ENCODE data around the gene LRRC56. TPM values are rescaled to one million over a fixed set of nuclear protein-coding genes. Genes with fewer than 3 reads are reported as not detected.
A peak's percentile ranks its signal among the peaks of the same experiment; 100 is the strongest.

Gene LRRC56
- total and polyA plus RNA-seq, 2 donors (not counting 1 experiment from before 2014, with no cell fraction given) = 11.8 to 15.8 TPM

GRCh38 chr11:553083-553987, 16.0 kb downstream of the LRRC56 start:
- H3K9me3 Mint-ChIP-seq (ENCODE audit: insufficient read depth) = no peaks in the 10 kb centered on the region
- ChIA-PET POLR2A (no interaction called here), CTCF (interaction anchor here (2.0 to 5.1 kb wide), 2 partner anchors 11 to 169 kb away, joined by 11 to 52 read pairs; no protein-coding TSS in a partner anchor)
- TF ChIP-seq EZH2 (IDR thresholded peaks at IDR 0.05; ENCODE audit: borderline replicate concordance, insufficient read depth, low read depth, low read length, poor library complexity, severe bottlenecking) = no peak
- TF ChIP-seq CTCF (IDR thresholded peaks at IDR 0.05) = no peak
- peaks cover 12% of the 10 kb centered on the region for H3K4me1 Mint-ChIP-seq
- no peak for DNase-seq
- Histone ChIP-seq H3K9me3 (ENCODE audit: control extremely low read depth in 1 of 3, control insufficient read depth in 2 of 3, insufficient read depth in 1 of 3, low read length in 2 of 3) (no peaks in the 10 kb centered on the region), H3K27me3 (replicated peaks in 1 of 4; ENCODE audit: control extremely low read depth in 1 of 4, control insufficient read depth in 3 of 4, insufficient read depth in 4 of 4, low read length in 3 of 4) (peaks cover 0 to 12% (median 3%) of the 10 kb centered on the region in 4 experiments), H4K20me1 (ENCODE audit: control insufficient read depth, insufficient read depth, low read length, poor library complexity, severe bottlenecking) (peaks cover 11% of the 10 kb centered on the region), H3K4me3 (ENCODE audit: control extremely low read depth in 1 of 5, extremely low read depth in 1 of 5, insufficient read depth in 1 of 5, low read depth in 2 of 5, low read length in 4 of 5) (no peak overlapping the region), H3K27ac (ENCODE audit: low read length in 2 of 2) (no peak overlapping the region), H2AFZ (ENCODE audit: insufficient read depth, low read depth, low read length, poor library complexity, severe bottlenecking) (no peak overlapping the region), H3K36me3 (replicated peaks in 1 of 2; ENCODE audit: control extremely low read depth in 1 of 2, control insufficient read depth in 1 of 2, extremely low read depth in 1 of 2, insufficient read depth in 2 of 2, low read length in 1 of 2) (peaks cover 0 to 7% of the 10 kb centered on the region in 2 experiments), H3K79me2 (ENCODE audit: control insufficient read depth, insufficient read depth, low read length) (no peaks in the 10 kb centered on the region), H3K9ac (ENCODE audit: low read length) (no peak overlapping the region), H3K4me1 (ENCODE audit: control insufficient read depth in 2 of 2, insufficient read depth in 2 of 2, low read length in 2 of 2) (peaks cover 12 to 23% of the 10 kb centered on the region in 2 donors), H3K4me2 (replicated peaks; ENCODE audit: low read depth, low read length, poor library complexity, severe bottlenecking) (peak overlapping the region; percentile 96)
- H3K27ac Mint-ChIP-seq = no peak overlapping the region
- no peak for ATAC-seq (ENCODE audit: low read depth)
- no peaks in the 10 kb centered on the region for H3K27me3 Mint-ChIP-seq
- peak overlapping the region; percentile 26 for H3K4me3 Mint-ChIP-seq
- intact Hi-C loops (cut with micrococcal nuclease) = no loop called here
- 90% methylated on average over 27 of the region's 27 CpGs for WGBS (ENCODE audit: insufficient coverage)

- H3K9me3 Mint-ChIP-seq (ENCODE audit: insufficient read depth) = no peaks in the 10 kb centered on the region
- H3K4me3 ChIP-seq (ENCODE audit: control extremely low read depth in 1 of 5, extremely low read depth in 1 of 5, insufficient read depth in 1 of 5, low read depth in 2 of 5, low read length in 4 of 5) = no peak overlapping the region
- no peak overlapping the region for H3K27ac ChIP-seq (ENCODE audit: low read length in 2 of 2)
- H3K9ac ChIP-seq (ENCODE audit: low read length) = no peak overlapping the region
- peaks cover 12 to 23% of the 10 kb centered on the region in 2 donors for H3K4me1 ChIP-seq (ENCODE audit: control insufficient read depth in 2 of 2, insufficient read depth in 2 of 2, low read length in 2 of 2)
- DNase-seq (no peak), ATAC-seq (ENCODE audit: low read depth) (no peak)
- H3K9me3 ChIP-seq (ENCODE audit: control extremely low read depth in 1 of 3, control insufficient read depth in 2 of 3, insufficient read depth in 1 of 3, low read length in 2 of 3) = no peaks in the 10 kb centered on the region
- TF ChIP-seq CTCF (IDR thresholded peaks at IDR 0.05) (no peak), EZH2 (IDR thresholded peaks at IDR 0.05; ENCODE audit: borderline replicate concordance, insufficient read depth, low read depth, low read length, poor library complexity, severe bottlenecking) (no peak)
- H3K27me3 Mint-ChIP-seq = no peaks in the 10 kb centered on the region
- peaks cover 12% of the 10 kb centered on the region for H3K4me1 Mint-ChIP-seq
- no peak overlapping the region for H3K4me3 Mint-ChIP-seq
- 61% methylated on average over 11 of the region's 11 CpGs for WGBS (ENCODE audit: insufficient coverage)
- no peaks in the 10 kb centered on the region for H3K79me2 ChIP-seq (ENCODE audit: control insufficient read depth, insufficient read depth, low read length)
- peak overlapping the region; percentile 96 for H3K4me2 ChIP-seq (replicated peaks; ENCODE audit: low read depth, low read length, poor library complexity, severe bottlenecking)
- intact Hi-C loops (cut with micrococcal nuclease) = loop anchor here (1.0 kb wide), 1 partner anchor 211 kb away; no protein-coding TSS in a partner anchor
- no peak overlapping the region for H2AFZ ChIP-seq (ENCODE audit: insufficient read depth, low read depth, low read length, poor library complexity, severe bottlenecking)
- peaks cover 0 to 7% of the 10 kb centered on the region in 2 experiments for H3K36me3 ChIP-seq (replicated peaks in 1 of 2; ENCODE audit: control extremely low read depth in 1 of 2, control insufficient read depth in 1 of 2, extremely low read depth in 1 of 2, insufficient read depth in 2 of 2, low read length in 1 of 2)
- ChIA-PET POLR2A (interaction anchor here (1.0 to 1.8 kb wide), 3 partner anchors 143 to 229 kb away, joined by 5 to 9 read pairs (median 5); no protein-coding TSS in a partner anchor), CTCF (interaction anchor here (0.9 to 5.1 kb wide), 9 partner anchors 11 to 211 kb away, joined by 3 to 52 read pairs (median 8); partner anchors contain the start of gene TALDO1)
- H4K20me1 ChIP-seq (ENCODE audit: control insufficient read depth, insufficient read depth, low read length, poor library complexity, severe bottlenecking) = peaks cover 11% of the 10 kb centered on the region
- peaks cover 0 to 12% (median 3%) of the 10 kb centered on the region in 4 experiments for H3K27me3 ChIP-seq (replicated peaks in 1 of 4; ENCODE audit: control extremely low read depth in 1 of 4, control insufficient read depth in 3 of 4, insufficient read depth in 4 of 4, low read length in 3 of 4)
- no peak overlapping the region for H3K27ac Mint-ChIP-seq
Observed at GRCh38 chr11:553988-554340, 16.6 kb downstream of the LRRC56 start.

Data from B cell (primary cell).